NCI-H510A treated with DMSO at 0.1 percent for 48 hours (cell line): Measurements from ENCODE around the gene NUDT3.

Experiments used
- DNase-seq: peaks from one replicate; lab custom pipeline; 2025; lab: John Stamatoyannopoulos, UW

NUDT3 gene

DNA sequence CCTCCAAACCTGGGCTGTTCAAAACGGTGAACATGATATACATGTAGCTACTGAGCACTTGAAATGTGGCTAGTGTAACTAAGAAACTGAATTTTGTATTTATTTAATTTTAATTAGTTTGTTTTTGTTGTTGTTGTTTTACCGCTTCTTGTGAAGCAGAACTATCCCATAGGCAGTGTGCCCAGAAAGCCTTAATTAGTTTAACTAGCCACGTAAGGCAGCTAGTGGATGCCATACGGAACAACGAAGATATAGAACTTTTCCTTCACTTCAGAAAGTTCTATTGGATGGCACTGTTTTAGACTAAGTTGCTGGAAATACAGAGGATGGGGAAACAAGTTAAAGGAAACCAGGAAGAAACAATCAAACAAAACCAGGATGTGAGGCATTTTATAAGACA, 70.6 kb downstream of the NUDT3 start:
- no peak for DNase-seq

DNA sequence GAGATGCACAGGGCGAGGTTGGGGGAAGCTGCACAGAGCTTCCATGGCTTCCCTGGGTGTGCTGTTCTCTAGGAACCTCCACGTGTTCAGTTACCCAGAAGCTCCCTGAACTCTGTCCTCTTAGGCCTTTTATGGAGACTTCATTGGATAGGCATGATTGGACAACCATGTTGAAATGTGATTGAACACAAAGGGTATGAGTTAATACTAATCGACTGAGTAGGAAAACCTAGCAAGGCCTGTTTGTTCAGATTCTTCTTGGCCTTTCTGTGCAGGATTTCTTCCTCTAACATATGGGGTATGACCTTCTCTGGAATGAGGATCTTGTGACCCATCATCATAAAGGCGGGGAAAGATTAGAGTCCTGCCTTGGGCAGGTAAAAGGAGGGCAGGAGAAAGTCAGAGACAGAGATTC, 73.0 kb downstream of the NUDT3 start:
- DNase-seq, result no peak

DNA sequence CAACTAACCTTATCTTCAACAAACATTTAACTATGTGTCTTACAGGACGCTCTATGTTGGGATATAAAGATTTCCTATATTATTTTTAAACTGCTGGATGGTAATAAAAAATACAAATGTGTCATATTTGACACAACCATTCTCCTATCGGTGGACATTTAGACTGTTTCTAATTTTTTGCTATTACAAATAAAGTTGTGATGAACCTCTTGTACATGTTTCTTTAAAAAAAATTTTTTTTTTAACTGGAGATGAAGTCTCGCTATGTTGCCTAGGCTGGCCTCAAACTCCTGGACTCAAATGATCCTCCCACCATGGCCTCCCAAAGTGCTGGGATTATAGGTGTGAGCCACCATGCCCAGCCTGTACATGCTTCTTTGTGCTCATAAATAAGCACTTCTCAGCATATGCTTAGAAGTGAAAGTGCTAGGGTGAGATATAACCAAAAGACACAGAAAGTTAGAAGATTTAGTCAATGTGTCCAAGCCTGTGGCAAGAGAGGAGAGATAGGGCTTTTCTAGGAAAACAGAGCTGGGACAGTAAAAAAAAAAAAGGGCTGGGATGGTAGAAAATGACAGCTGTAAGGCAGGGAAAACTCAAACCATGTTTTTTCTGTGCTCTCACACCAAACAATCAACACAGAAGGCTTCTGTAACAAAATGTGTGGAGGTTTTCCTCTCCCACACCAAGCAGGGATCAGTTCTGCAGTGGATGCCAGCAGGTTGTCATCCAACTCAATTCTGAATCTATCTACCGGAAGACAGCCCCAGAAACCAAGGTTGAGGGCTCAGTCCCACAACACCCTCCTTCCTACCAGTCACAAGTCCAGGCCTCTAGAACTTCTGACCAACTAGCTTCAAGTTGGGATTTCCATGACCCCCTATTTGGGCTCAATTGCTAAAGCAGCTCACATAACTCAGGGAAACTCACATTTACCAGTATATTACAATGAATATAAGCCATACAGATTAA, 73.7 kb downstream of the NUDT3 start:
- DNase-seq, result no peak

DNA sequence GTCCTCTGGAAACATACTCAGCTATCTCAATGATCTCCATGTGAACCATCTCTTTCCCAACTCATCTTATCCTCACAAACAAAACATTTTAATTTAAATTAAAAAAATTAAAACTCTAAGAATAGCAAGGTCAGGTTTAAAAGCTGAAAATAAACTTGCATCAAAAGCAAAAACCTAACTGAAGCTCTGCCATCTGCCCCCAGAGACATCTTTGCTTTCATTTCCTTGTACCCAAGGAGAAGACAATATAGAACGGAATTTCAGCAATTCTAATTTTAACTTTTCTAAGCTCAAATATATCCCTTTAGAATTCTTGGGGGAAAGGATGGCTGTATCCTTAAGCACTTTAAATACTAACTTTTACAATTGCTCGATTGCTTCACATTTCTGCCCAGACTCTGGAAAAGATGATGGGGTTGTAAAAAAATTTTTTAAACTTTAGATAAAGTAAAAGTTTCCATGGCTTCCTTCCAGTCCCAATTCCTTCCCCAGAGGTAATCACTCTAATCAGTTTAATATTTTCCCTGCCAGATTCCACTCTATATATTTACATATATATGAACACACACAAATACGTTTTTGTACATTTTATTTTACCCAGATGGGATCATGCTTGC, 74.5 kb downstream of the NUDT3 start:
- DNase-seq, result no peak

DNA sequence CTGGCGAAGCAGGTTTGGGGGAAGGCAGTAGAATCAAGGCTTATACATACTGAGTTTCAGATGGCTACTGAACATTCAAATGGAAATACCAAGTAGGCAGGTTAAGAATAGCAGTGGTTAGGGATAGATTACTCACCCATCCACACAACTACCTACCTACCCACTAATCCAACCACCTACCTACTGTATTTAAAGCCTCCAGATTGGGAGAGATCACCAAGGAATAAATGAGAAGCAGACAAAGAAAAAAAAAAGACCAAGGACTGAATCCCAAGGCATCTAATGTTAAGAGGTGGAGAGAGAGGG, 75.3 kb downstream of the NUDT3 start:
- no peak for DNase-seq

DNA sequence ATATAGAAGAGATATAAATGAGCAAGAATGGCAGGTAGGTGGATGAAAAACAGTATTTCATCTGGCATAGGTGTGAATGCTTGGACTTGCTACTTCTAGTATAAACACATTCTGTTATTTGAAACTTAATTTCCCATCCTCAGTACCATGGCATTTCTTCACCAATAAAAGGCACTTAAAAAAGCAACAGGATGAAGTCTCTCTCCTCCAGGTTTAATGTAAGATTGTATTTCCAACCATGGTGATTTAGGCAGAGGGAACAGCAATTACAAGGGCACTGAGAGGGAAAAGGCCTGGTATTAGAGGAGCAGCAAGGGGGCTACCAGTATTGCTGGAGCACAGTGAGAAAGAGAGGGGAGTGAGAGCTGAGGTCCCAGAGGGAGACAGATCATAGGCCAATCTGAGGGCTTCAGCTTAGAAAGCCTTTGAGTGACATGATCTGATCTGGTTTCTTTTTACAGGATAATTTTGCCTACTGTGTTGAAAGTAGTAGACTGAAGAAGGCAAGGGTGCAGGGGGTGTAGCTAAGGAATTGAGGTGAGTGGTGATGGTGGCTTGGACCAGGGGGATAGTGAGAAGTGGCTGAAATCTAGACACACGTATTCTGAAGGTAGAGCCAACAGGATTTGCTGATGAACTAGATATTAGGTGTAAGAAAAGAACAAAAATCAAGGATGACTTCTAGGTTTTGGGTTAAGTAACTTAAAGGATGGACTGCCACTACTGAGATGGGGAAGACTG, 75.9 kb downstream of the NUDT3 start:
- no peak for DNase-seq

DNA sequence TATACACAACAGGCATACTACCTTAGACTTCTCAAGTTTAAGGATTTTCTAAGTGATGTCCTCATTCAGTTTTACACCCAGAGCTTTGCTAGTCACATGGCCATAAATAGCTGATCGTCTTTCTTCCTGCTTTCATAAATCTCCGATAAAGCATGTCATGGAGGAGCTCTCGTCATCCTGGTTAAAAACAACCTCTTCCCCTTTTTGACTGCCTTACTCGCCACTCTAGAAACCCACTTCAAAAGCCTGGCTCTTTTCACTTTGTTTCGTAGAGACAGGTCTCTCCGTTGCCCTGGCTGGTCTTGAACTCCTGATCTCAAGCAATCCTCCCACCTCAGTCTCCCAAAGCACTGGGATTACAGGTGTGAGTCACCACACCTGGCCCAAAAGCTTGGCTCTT, 76.7 kb downstream of the NUDT3 start:
- DNase-seq, result no peak

DNA sequence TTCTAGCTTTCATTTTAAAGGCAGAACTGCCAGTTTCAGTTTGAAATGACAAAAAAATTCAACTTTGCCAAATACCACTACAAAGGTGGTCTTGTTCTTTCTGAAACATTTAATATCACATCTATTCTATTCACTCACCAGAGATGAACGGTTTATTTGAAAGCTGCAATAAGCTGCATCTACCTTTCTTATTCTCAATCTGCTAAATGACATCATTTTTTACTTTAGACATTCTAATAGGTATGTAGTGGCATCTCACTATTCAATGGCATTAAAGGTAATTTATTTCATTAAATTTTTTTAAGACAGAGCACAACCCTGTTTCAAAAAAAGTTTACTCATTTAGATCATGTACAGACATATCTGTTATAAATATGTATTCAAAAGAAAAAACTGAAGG, 77.2 kb downstream of the NUDT3 start:
- no peak for DNase-seq

DNA sequence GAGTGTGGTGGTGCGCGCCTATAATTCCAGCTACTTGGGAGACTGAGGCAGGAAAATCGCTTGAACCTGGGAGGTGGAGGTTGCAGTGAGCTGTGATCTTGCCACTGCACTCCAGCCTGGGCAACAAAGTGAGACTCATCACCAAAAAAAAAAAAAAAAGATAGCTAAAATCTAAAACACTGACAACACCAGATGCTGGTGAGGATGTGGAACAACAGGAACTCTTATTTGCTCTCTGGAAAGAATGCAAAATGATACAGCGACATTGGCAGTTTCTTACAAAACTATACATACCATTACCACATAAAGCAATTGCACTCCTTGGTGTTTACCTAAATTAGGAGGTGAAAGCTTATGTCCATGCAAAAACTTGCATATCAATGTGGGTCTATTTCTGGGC, 80.2 kb downstream of the NUDT3 start:
- no peak for DNase-seq

DNA sequence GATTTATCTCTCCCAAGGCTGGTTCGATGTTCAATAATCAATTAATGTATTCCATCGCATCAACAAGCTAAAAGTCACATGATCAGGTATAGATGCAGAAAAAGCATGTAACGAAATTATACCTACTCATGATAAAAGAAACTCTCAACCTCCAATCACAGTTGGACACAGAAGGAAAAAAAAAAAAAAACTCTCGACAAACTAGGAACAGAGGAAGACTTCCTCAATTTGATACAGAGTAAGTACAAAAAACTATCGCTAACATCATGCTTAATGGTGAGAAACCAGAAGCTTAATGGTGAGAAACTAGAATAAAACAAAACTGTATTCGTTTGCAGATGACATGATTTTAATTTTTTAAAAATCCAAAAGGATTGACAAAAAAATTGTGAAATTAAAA, 81.7 kb downstream of the NUDT3 start:
- no peak for DNase-seq

DNA sequence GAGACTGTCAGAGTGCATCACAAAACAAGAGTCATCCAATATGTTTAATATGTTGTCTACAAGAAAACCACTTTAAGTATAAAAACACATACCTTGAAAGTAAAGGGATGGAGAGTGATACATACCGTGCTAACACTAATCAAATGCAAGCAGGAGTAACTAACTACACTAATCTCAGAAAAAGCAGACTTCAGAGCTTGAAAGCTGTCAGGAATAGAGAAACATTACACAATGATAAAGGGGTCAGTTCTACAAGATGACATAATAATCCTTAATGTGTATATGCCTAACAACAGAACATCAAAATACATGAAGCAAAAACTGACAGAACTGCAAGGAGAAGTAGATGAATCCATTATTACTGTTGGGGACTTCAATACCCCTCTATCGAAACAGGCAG, 84.0 kb downstream of the NUDT3 start:
- no peak for DNase-seq

DNA sequence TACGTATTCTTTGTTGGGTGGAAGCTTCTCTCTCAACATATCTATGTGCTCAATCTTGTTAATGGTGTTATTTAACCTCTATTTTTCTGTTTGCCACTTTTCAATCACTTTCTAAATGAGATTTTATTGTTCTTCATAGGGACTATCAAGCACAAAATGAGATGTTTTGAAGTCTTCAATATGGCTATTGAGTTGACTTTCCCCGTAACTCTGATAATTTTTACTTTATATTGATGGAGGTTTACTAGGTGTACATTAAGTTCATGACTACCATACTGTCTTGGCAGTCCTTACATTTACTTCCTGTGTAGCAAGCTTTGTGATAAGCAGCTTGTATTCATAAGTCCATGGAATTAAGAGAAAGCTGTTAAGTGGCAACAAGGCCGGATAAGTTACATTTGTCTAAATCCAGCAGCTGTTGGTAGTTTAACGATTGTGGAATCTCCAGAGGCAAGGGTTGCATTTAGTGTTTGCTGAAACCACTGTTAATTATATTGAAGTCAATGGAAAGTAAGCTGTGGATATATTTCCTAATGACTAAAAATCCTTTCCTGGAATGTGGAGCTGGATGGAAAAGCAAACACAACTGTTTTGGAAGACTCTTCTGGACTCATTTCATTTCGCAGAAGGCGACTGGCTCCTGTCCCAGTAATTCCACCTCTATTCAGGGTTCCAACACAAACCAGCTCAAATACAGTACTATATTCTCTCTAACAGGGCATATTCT, 86.3 kb downstream of the NUDT3 start:
- no peak for DNase-seq

DNA sequence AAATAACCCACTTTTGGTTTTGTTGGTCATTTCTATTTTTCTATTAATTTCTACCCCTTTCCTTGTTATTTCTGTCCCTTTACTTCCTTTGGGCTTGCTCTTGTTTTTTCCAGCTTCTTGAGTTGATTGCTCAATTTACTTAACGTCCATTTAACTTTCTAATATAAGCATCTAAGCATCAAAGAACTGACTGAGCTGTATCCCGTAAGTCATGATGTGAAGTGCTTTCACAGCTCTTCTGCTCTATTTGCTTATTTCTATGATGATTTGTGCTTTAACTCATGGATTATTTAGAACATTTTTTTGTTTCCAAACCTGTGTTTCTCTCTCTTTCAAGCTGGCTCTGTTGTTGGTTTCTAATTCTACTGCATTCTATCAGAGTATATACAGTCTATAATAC, 87.0 kb downstream of the NUDT3 start:
- no peak for DNase-seq

DNA sequence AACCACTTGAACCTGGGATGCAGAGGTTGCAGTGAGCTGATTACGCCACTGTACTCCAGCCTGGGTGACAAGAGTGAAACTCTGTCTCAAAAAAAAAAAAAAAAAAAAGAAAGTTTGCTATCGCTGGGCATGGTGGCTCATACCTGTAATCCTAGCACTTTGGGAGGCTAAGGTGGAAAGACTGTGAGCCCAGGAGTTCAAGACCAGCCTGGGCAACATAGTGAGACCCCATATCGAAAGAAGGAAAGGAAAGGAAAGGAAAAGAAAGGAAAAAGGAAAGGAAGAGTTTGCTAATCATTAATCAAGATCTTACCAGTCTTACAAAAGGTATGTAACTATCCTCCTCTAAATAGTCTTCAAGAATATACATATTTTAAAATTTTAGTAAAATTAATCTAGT, 88.3 kb downstream of the NUDT3 start:
- no peak for DNase-seq

DNA sequence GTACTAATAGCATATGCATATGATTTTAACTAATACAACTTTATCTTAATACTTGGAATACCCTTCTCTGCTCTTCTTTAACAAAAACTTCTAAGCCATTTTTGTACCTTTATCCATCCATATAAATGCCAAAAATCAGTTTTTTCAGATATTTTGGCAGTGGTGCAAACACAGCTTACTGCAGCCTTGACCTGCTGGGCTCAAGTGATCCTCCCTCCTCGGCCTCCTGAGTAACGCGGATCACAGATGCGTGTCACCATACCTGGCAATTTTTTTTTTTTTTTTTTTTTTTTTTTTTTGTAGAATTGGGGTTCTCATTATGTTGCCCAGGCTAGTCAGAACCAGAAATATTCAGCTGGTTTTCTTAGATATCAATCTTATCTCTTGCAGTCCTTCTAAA, 89.5 kb downstream of the NUDT3 start:
- DNase-seq, result no peak

DNA sequence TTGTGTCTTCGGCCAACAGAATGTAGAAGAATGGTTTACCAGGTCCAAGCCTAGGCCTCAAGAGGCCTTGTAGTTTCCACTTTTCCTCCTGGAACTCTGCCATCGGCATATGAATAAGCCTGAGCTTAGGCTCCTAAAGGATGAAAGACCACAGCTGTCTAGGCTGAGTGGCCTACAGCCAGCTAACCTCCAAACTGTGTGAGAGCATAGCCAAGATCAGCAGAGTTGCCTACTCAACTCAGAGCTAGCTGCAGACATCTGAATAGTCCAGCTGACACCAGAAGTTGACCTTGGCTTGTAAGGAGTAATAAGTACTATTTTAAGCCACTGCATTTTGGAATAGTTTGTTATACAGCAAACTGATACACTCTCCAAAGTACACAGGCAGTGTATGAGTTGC, 91.1 kb downstream of the NUDT3 start:
- no peak for DNase-seq

DNA sequence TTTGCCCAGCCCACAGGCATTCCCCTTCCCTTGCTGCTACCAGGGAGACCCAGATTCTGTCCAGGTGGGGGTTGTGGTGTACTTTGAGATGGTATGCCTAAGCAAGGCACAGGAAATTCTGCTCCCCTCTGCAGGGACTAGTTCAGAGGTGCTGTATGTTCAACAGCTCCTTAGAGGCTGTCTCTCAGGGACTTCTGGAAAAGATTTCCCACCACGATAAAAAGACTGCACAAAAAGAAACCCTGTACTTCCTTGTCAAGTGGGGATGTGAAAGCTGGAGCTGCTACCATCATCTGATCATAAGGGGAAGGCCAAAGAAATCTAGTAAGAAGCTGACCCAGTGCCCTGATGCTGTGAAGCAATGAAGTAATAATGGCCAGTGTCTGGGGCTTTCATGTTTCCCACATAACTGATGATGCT, 92.1 kb downstream of the NUDT3 start:
- no peak for DNase-seq

DNA sequence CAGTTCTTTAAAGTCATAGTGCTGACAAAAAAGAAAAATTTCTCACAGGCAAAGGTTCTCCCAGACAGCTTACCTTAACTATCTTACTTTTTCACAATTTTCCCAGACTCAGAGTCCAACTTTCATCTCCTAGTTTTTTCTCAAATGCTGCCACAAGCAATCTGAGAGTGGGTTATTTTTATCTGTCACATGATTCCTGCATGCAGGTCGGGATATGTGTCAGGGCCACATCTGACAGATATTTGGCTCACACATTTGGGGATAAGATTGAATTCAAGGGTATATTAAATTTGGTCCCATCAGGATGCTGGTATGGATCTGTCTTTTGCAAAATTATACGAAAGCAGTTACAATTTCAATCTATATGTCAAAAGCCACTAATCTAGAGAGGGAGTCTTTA, 93.5 kb downstream of the NUDT3 start:
- DNase-seq, result no peak

DNA sequence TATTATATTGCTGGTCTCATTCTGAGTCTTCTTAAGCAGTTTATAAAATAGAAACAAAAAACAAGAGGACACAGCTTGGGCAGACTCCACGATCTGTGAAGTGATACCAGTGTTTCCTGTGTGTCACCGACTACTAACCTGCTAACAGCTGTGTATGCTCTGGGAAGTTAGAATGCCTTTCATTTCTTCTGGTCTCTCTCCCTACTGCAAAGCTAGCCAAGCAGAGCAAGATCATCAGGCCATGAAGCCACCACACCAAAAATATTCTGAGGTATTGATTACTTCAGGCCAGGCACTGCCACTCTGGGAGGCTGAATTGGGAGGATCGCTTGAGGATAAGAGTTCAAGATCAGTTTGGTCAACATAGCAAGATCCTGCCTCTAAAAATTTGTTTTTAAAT, 96.7 kb downstream of the NUDT3 start:
- DNase-seq, result no peak

DNA sequence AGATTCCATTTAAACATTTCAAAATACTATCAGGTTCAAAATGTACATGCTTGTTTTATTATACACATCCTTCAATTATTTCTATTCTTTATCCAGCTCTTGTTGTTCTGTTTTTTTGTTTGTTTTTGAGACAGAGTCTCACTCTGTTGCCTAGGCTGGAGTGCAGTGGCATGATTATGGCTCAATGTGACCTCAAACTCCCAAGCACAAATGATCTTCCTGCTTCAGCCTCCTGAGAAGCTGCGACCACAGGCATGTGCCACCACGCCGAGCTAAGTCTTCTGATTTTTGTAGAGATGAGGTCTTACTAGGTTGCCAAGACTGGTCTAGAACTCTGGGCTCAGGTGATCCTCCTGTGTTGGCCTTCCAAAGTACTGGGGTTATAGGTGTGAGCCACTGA, 99.5 kb downstream of the NUDT3 start:
- no peak for DNase-seq

DNA sequence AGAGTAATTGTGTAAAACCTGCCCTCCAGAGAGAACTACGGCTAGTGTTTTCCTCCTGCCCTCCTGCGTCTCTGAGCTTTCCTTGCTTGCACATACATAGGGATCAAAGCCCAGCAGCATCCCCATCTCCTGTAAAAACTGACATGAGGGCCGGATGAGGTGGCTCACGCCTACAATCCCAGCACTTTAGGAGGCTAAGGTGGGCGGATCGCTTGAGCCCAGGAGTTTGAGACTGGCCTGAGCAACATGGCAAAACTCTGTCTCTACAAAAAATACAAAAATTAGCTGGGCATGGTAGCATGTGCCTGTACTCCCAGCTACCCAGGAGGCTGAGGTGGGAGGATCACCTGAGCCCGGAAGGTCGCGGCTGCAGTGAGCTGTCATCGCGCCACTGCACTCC, 103.3 kb downstream of the NUDT3 start:
- DNase-seq, result no peak

DNA sequence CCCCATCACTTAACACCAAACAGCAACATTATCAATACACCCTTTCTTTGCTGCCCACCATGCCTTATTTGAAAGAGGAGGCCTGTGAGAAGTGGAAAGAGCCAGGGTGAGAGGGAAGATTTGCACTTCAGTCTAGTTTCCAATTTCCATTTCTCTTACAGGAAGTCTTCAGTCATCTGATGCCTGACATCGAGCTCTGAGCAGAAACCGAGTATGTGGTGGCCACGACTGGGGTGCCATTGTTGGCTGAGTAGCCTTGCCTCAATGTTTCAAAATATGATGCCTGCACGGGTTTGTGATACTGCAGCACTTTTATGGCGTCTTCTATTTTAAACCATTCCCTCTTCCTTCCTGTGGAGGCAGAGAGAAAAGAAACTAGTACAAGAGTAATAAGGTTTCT, 103.9 kb downstream of the NUDT3 start:
- no peak for DNase-seq
